K562 (cell line): ENCODE results near the gene PODXL2. TPM values are rescaled to one million over a fixed set of nuclear protein-coding genes. Genes with fewer than 3 reads are reported as not detected.
A peak's percentile ranks its signal among the peaks of the same experiment; 100 is the strongest.

Experiments
- ERF ChIP-seq: fragments of 450-650 bp; formaldehyde crosslinking; IDR thresholded peaks from 2 replicates; pipeline ENCODE4 v1.4.0; 2020; ENCODE audit warnings: mild to moderate bottlenecking, mixed read lengths
- FOXJ3 ChIP-seq: sonication (generic); formaldehyde crosslinking; IDR thresholded peaks from 2 replicates; pipeline ENCODE4 v1.4.0; 2020; ENCODE audit warnings: mild to moderate bottlenecking, missing genetic modification reagents
- GTF2E2 ChIP-seq: fragments of 200-800 bp; sonication (Bioruptor generic); IDR thresholded peaks from 2 replicates; pipeline ENCODE4 v1.6.1; 2016; ENCODE audit warnings: missing genetic modification characterization, missing compliant biosample characterization
- NCOA4 ChIP-seq: fragments of 450-650 bp; IDR thresholded peaks from 2 replicates; pipeline ENCODE4 v1.6.1; 2018; ENCODE audit warnings: mild to moderate bottlenecking; ENCODE audit not compliant: partially characterized antibody
- PHF8 ChIP-seq: fragments of 200-600 bp; sonication (generic); IDR thresholded peaks from 2 replicates; pipeline ENCODE4 v1.6.1; 2012; ENCODE audit warnings: mixed run types, mild to moderate bottlenecking, inconsistent platforms, low read length, moderate library complexity, borderline replicate concordance
- TEAD2 ChIP-seq: fragments of 450-650 bp; IDR thresholded peaks from 2 replicates; pipeline ENCODE4 v1.6.1; 2016; ENCODE audit warnings: missing genetic modification characterization, control low read depth, missing compliant biosample characterization
- ZNF707 ChIP-seq: fragments of 250-450 bp; sonication (Bioruptor Pico); conservative IDR thresholded peaks from 2 replicates; pipeline ENCODE4 v1.8.0; 2022; ENCODE audit warnings: inconsistent platforms, mild to moderate bottlenecking, moderate library complexity
- polyA plus RNA-seq, 8 experiments: library from polyadenylated mRNA; depleted of rRNA in 4 of 8; stranded (reverse) in 5 of 8; unstranded in 3 of 8; fragments of >200 nt; fragmentation: Nextera tagmentation in 2 of 8; fragmentation: Illumina TruSeq in 1 of 8; extraction: Ambion mirVana in 2 of 8; extraction: Trizol in 1 of 8; gene quantifications; 2 replicates each; pipeline versions ENCODE4 v1.2.1 to v1.2.3, GENCODE V29; 2011 to 2014; ENCODE audit warnings: inconsistent platforms in 1 of 8, missing spikeins in 1 of 8
- total RNA-seq, 7 experiments: library from RNA; depleted of rRNA in 6 of 7; stranded (reverse); fragments of >200 nt in 6 of 7; fragmentation: Illumina TruSeq in 2 of 7; extraction: Trizol in 2 of 7; gene quantifications; 2 replicates each; pipeline versions ENCODE4 v1.2.1 to v1.2.3, GENCODE V29; 2011 to 2021; ENCODE audit warnings: low replicate concordance in 1 of 7
- TF ChIP-seq, protein P1 (sequence below), 2 experiments: fragments of 450-650 bp; formaldehyde crosslinking in 1 of 2; IDR thresholded peaks; 2 replicates each; pipeline versions ENCODE4 v1.4.0 to v1.6.1; 2014 to 2020; ENCODE audit warnings: mild to moderate bottlenecking in 2 of 2, borderline replicate concordance in 1 of 2, low read depth in 1 of 2
- TF ChIP-seq, protein P2 (sequence below), 2 experiments: fragments of 450-650 bp in 1 of 2; sonication (generic) in 1 of 2; formaldehyde crosslinking in 1 of 2; IDR thresholded peaks in 1 of 2; conservative IDR thresholded peaks in 1 of 2; 2 replicates each; pipeline versions ENCODE4 v1.6.1 to v1.8.1; 2016 to 2023; ENCODE audit warnings: mild to moderate bottlenecking in 2 of 2, moderate library complexity in 2 of 2, inconsistent platforms in 1 of 2, missing genetic modification reagents in 1 of 2
- TF ChIP-seq, protein P3 (sequence below): sonication (generic); formaldehyde crosslinking; IDR thresholded peaks from 2 replicates; pipeline ENCODE4 v1.8.1; 2023; ENCODE audit warnings: missing genetic modification reagents, mild to moderate bottlenecking, borderline replicate concordance
- TF ChIP-seq, protein P4 (sequence below): sonication (generic); formaldehyde crosslinking; IDR thresholded peaks from 2 replicates; pipeline ENCODE4 v1.4.0; 2020; ENCODE audit warnings: mild to moderate bottlenecking, missing genetic modification reagents

The PODXL2 gene
- total and polyA plus RNA-seq, 9 of the 15 experiments (the other 6 are each of a cell fraction or from before 2014, with no cell fraction given) = 0.03 to 52.5 (median 21.9) TPM

DNA sequence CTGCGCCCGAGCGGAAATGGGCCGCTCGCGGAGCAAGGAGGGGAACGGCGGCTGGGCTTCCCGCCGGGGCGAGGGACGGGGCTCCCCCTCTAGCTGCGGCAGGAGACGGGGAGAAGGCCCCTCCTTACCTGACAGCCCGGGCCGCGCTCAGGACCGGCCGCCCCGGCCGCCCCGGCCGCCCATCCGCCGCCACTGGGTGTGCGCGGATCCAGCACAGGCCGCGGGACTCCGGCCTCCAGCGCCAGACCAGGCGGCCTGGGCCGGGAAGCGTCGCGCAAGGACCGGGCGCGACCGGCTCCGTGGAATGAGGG, 38.7 kb upstream of the PODXL2 start (continued):
- TF ChIP-seq, protein P1, sequence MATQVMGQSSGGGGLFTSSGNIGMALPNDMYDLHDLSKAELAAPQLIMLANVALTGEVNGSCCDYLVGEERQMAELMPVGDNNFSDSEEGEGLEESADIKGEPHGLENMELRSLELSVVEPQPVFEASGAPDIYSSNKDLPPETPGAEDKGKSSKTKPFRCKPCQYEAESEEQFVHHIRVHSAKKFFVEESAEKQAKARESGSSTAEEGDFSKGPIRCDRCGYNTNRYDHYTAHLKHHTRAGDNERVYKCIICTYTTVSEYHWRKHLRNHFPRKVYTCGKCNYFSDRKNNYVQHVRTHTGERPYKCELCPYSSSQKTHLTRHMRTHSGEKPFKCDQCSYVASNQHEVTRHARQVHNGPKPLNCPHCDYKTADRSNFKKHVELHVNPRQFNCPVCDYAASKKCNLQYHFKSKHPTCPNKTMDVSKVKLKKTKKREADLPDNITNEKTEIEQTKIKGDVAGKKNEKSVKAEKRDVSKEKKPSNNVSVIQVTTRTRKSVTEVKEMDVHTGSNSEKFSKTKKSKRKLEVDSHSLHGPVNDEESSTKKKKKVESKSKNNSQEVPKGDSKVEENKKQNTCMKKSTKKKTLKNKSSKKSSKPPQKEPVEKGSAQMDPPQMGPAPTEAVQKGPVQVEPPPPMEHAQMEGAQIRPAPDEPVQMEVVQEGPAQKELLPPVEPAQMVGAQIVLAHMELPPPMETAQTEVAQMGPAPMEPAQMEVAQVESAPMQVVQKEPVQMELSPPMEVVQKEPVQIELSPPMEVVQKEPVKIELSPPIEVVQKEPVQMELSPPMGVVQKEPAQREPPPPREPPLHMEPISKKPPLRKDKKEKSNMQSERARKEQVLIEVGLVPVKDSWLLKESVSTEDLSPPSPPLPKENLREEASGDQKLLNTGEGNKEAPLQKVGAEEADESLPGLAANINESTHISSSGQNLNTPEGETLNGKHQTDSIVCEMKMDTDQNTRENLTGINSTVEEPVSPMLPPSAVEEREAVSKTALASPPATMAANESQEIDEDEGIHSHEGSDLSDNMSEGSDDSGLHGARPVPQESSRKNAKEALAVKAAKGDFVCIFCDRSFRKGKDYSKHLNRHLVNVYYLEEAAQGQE (IDR thresholded peaks at IDR 0.05; ENCODE audit: borderline replicate concordance) = no peak
- TF ChIP-seq, protein P1 (CRISPR knock-in tag; IDR thresholded peaks at IDR 0.05; ENCODE audit: low read depth) = 0 out of 2 replicates have a peak, but pooled peaks have one; percentile 55
- no peak for TF ChIP-seq FOXJ3
- TF ChIP-seq, protein P2, sequence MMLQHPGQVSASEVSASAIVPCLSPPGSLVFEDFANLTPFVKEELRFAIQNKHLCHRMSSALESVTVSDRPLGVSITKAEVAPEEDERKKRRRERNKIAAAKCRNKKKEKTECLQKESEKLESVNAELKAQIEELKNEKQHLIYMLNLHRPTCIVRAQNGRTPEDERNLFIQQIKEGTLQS (IDR thresholded peaks at IDR 0.05) = no peak
- TF ChIP-seq, protein P2 (CRISPR knock-in tag; conservative IDR thresholded peaks at IDR 0.05) = no peak
- TF ChIP-seq, protein P3, sequence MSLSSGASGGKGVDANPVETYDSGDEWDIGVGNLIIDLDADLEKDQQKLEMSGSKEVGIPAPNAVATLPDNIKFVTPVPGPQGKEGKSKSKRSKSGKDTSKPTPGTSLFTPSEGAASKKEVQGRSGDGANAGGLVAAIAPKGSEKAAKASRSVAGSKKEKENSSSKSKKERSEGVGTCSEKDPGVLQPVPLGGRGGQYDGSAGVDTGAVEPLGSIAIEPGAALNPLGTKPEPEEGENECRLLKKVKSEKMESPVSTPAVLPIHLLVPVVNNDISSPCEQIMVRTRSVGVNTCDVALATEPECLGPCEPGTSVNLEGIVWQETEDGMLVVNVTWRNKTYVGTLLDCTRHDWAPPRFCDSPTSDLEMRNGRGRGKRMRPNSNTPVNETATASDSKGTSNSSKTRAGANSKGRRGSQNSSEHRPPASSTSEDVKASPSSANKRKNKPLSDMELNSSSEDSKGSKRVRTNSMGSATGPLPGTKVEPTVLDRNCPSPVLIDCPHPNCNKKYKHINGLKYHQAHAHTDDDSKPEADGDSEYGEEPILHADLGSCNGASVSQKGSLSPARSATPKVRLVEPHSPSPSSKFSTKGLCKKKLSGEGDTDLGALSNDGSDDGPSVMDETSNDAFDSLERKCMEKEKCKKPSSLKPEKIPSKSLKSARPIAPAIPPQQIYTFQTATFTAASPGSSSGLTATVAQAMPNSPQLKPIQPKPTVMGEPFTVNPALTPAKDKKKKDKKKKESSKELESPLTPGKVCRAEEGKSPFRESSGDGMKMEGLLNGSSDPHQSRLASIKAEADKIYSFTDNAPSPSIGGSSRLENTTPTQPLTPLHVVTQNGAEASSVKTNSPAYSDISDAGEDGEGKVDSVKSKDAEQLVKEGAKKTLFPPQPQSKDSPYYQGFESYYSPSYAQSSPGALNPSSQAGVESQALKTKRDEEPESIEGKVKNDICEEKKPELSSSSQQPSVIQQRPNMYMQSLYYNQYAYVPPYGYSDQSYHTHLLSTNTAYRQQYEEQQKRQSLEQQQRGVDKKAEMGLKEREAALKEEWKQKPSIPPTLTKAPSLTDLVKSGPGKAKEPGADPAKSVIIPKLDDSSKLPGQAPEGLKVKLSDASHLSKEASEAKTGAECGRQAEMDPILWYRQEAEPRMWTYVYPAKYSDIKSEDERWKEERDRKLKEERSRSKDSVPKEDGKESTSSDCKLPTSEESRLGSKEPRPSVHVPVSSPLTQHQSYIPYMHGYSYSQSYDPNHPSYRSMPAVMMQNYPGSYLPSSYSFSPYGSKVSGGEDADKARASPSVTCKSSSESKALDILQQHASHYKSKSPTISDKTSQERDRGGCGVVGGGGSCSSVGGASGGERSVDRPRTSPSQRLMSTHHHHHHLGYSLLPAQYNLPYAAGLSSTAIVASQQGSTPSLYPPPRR (CRISPR knock-in tag) = no peak
- no peak for TF ChIP-seq ZNF707 (CRISPR knock-in tag)
- no peak for TF ChIP-seq GTF2E2 (tag)
- peak; percentile 55; the same call in 1 of the 2 replicates for TF ChIP-seq PHF8
- TF ChIP-seq ERF (CRISPR knock-in tag) = peak; percentile 30; the same call in 1 of the 2 replicates
- TF ChIP-seq TEAD2 (tag) = no peak
- TF ChIP-seq, protein P4, sequence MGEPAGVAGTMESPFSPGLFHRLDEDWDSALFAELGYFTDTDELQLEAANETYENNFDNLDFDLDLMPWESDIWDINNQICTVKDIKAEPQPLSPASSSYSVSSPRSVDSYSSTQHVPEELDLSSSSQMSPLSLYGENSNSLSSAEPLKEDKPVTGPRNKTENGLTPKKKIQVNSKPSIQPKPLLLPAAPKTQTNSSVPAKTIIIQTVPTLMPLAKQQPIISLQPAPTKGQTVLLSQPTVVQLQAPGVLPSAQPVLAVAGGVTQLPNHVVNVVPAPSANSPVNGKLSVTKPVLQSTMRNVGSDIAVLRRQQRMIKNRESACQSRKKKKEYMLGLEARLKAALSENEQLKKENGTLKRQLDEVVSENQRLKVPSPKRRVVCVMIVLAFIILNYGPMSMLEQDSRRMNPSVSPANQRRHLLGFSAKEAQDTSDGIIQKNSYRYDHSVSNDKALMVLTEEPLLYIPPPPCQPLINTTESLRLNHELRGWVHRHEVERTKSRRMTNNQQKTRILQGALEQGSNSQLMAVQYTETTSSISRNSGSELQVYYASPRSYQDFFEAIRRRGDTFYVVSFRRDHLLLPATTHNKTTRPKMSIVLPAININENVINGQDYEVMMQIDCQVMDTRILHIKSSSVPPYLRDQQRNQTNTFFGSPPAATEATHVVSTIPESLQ (CRISPR knock-in tag) = no peak
- TF ChIP-seq NCOA4 = no peak
